GM12875 (cell line): Measurements from ENCODE around the gene DCAF11.

Experiments used
- H3K4me3 ChIP-seq: one replicate; pipeline ENCODE4 v1.5.1; 2011; ENCODE audit warnings: low read depth, low read length, control low read depth
- TF ChIP-seq, protein P1 (sequence below): IDR thresholded peaks from 2 replicates; pipeline ENCODE4 v1.5.1; 2011; ENCODE audit warnings: low read depth, mild to moderate bottlenecking, control low read depth, inconsistent platforms, low read length, moderate library complexity, borderline replicate concordance; ENCODE audit not compliant: insufficient read depth

Gene DCAF11

GRCh38 chr14:24143511-24143910, 28.9 kb downstream of the DCAF11 start:
- H3K4me3 ChIP-seq: no peak overlapping the region
- TF ChIP-seq, protein P1, sequence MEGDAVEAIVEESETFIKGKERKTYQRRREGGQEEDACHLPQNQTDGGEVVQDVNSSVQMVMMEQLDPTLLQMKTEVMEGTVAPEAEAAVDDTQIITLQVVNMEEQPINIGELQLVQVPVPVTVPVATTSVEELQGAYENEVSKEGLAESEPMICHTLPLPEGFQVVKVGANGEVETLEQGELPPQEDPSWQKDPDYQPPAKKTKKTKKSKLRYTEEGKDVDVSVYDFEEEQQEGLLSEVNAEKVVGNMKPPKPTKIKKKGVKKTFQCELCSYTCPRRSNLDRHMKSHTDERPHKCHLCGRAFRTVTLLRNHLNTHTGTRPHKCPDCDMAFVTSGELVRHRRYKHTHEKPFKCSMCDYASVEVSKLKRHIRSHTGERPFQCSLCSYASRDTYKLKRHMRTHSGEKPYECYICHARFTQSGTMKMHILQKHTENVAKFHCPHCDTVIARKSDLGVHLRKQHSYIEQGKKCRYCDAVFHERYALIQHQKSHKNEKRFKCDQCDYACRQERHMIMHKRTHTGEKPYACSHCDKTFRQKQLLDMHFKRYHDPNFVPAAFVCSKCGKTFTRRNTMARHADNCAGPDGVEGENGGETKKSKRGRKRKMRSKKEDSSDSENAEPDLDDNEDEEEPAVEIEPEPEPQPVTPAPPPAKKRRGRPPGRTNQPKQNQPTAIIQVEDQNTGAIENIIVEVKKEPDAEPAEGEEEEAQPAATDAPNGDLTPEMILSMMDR: no peak

GRCh38 chr14:24144451-24144850, 29.9 kb downstream of the DCAF11 start:
- TF ChIP-seq, protein P1: no peak
- no peak overlapping the region for H3K4me3 ChIP-seq

- TF ChIP-seq, protein P1: no peak
- H3K4me3 ChIP-seq: peak overlapping the region; percentile 53
Measured at GRCh38 chr14:24145219-24145618, 30.6 kb downstream of the DCAF11 start.

GRCh38 chr14:24145690-24146452, 31.3 kb downstream of the DCAF11 start:
- H3K4me3 ChIP-seq: peak overlapping the region; percentile 53
- TF ChIP-seq, protein P1: no peak

GRCh38 chr14:24146453-24146977, 31.9 kb downstream of the DCAF11 start, which contains the start of gene PSME2:
Gene PSME2 (minus strand): TSS chr14:24146610. CDS start chr14:24146581, 29 bp downstream.
- peak within 1 kb of the TSS; percentile 63 for H3K4me3 ChIP-seq
- TF ChIP-seq, protein P1: no peak

- H3K4me3 ChIP-seq: peak within 1 kb of the TSS; percentile 63
- TF ChIP-seq, protein P1: no peak
Measured at GRCh38 chr14:24146978-24147760, 32.6 kb downstream of the DCAF11 start, which contains the start of gene RNF31. Gene RNF31 (plus strand): TSS chr14:24147498. CDS start chr14:24147699, 201 bp downstream.
